Ishikawa (cell line): ENCODE results near the gene CYP2A6.

Experiments used
- CEBPB ChIP-seq: IDR thresholded peaks from 2 replicates; pipeline ENCODE4 v1.6.1; 2012
- CREB1 ChIP-seq: IDR thresholded peaks from 2 replicates; pipeline ENCODE4 v1.6.1; 2012; ENCODE audit warnings: low read depth
- EGR1 ChIP-seq: IDR thresholded peaks from 2 replicates; pipeline ENCODE4 v1.6.1; 2012
- EP300 ChIP-seq: IDR thresholded peaks from 2 replicates; pipeline ENCODE4 v1.6.1; 2012; ENCODE audit warnings: borderline replicate concordance
- FOXM1 ChIP-seq: IDR thresholded peaks from 2 replicates; pipeline ENCODE4 v1.6.1; 2012; ENCODE audit warnings: low read depth, borderline replicate concordance
- MAX ChIP-seq: IDR thresholded peaks from 2 replicates; pipeline ENCODE4 v1.6.1; 2012
- NFIC ChIP-seq: IDR thresholded peaks from 2 replicates; pipeline ENCODE4 v1.6.1; 2012
- RAD21 ChIP-seq: IDR thresholded peaks from 2 replicates; pipeline ENCODE4 v1.6.1; 2012; ENCODE audit warnings: low read depth
- REST ChIP-seq: IDR thresholded peaks from 2 replicates; pipeline ENCODE4 v1.6.1; 2012; ENCODE audit warnings: low read depth, mild to moderate bottlenecking
- TAF1 ChIP-seq: IDR thresholded peaks from 2 replicates; pipeline ENCODE4 v1.6.1; 2012; ENCODE audit warnings: low read depth, mild to moderate bottlenecking
- TCF12 ChIP-seq: IDR thresholded peaks from 2 replicates; pipeline ENCODE4 v1.6.1; 2012; ENCODE audit warnings: low read depth
- TEAD4 ChIP-seq: IDR thresholded peaks from 2 replicates; pipeline ENCODE4 v1.6.1; 2012
- USF1 ChIP-seq: IDR thresholded peaks from 2 replicates; pipeline ENCODE4 v1.6.1; 2012
- YY1 ChIP-seq: IDR thresholded peaks from 2 replicates; pipeline ENCODE4 v1.6.1; 2012; ENCODE audit warnings: low read depth
- ZBTB7A ChIP-seq: IDR thresholded peaks from 2 replicates; pipeline ENCODE4 v1.6.1; 2012; ENCODE audit warnings: low read depth

Gene CYP2A6

GRCh38 chr19:40803857-40804782 lies 46.1 kb downstream of the CYP2A6 start:
- TF ChIP-seq MAX (no peak), EP300 (no peak), TCF12 (no peak), TAF1 (no peak), CREB1 (no peak)

GRCh38 chr19:40803170-40803856 lies 46.9 kb downstream of the CYP2A6 start:
- TF ChIP-seq FOXM1 (no peak), TCF12 (no peak), EP300 (no peak), TEAD4 (no peak), CEBPB (no peak), TAF1 (no peak), ZBTB7A (no peak), RAD21 (no peak), CREB1 (no peak), MAX (no peak), YY1 (no peak), NFIC (no peak), REST (no peak), EGR1 (no peak), USF1 (no peak)

- TF ChIP-seq USF1 (no peak), NFIC (no peak), RAD21 (no peak), MAX (no peak), EGR1 (no peak), EP300 (no peak), TEAD4 (no peak), CREB1 (no peak)
These were observed 47.7 kb downstream of the CYP2A6 start for GRCh38 chr19:40802300-40803169.

GRCh38 chr19:40801426-40802299 lies 48.6 kb downstream of the CYP2A6 start:
- TF ChIP-seq TAF1 (no peak), FOXM1 (no peak), EGR1 (no peak), ZBTB7A (no peak), RAD21 (no peak), TCF12 (no peak), YY1 (no peak), NFIC (no peak), MAX (no peak), USF1 (no peak)

- TF ChIP-seq CREB1 (no peak), TEAD4 (no peak), REST (no peak), TCF12 (no peak)
These were observed 49.3 kb downstream of the CYP2A6 start for GRCh38 chr19:40800997-40801377.
